ENCODE data around the gene DDX27. TPM values are rescaled to one million over a fixed set of nuclear protein-coding genes. Genes with fewer than 3 reads are reported as not detected.
"Not testable (repeated sequence)": the region's sequence is repeated elsewhere in the genome, so short reads cannot be mapped to it uniquely, and the experiment has no call there.

The DDX27 gene
- total RNA-seq, 4 donors from 2014 or later: 30.4 to 45.8 (median 38.2) TPM

DNA sequence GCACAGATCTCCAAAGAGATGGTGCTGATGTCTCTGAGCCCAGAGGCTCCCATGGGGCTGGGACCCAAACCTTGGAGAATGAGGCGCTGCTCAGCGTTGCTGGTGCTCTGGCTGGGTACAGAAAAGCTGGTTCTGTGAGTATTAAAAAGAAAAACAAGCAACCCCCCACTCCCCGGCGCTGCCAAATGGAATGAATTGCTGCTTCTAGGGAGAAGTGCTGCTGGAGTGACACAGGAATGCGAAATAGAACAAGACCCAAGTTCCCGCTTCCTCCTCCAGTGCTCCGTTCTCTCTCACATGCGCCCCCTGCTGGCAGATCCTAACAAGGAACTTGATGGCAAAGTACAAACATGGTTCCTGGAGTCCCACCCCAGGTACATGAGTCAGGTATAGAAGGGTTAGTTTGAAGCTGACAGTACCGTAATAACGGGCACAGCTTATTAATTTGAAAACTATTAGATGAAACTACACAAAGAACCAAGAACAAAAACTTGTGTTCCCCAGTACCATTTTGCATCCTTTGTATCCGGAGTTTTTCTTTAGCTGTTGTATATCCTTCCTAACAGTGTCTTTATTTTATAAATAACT, 2.1 kb upstream of the DDX27 start:
- H3K27ac ChIP-seq: peak overlapping the region in 2 of 3 donors; percentile 12 to 63

DNA sequence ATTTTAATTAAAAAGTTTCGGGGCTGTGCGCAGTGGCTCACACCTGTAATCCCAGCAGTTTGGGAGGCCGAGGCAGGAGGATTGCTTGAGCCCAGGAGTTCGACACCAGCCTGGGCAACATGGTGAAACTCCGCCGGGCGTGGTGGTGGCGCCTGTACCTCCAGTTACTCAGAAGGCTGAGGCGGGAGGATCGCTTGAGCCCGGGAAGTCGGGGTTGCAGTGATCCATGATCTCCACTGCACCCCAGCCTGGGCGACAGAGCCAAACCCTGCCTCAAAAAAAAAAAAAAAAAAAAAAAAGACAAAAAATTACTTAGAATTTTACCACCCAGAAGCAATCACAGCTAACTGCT, 501 bp upstream of the DDX27 start:
- Histone ChIP-seq H3K36me3 (peaks cover 15 to 21% of the 10 kb centered on the region in 2 donors), H3K27ac (peak overlapping the region; percentile 44 to 89 (median 83)), H3K4me1 (peaks cover 13 to 18% of the 10 kb centered on the region in 2 donors)
- intact Hi-C loops (cut with DNase I): loop anchor here (5.0 kb wide), 1 partner anchor 86 kb away; no protein-coding TSS in a partner anchor
- not testable (repeated sequence) for H3K27me3 ChIP-seq; H3K9me3 ChIP-seq; H3K4me3 ChIP-seq (replicated peaks in 1 of 3)
- 61 to 62% methylated on average over 13 of the region's 13 CpGs for WGBS, 2 donors
- DNase-seq: peak in 1 of 2 donors; percentile 40

More for the DNA sequence above, 2.1 kb upstream of the DDX27 start:
- WGBS, 2 donors: 11 to 16% methylated on average over 11 of the region's 11 CpGs
- Histone ChIP-seq H3K36me3 (peaks cover 3 to 5% of the 10 kb centered on the region in 2 donors), H3K9me3 (no peaks in the 10 kb centered on the region), H3K4me3 (replicated peaks in 1 of 3) (no peak overlapping the region), H3K27me3 (no peaks in the 10 kb centered on the region), H3K4me1 (peaks cover 13 to 19% of the 10 kb centered on the region in 2 donors)
- TF ChIP-seq, protein P1, sequence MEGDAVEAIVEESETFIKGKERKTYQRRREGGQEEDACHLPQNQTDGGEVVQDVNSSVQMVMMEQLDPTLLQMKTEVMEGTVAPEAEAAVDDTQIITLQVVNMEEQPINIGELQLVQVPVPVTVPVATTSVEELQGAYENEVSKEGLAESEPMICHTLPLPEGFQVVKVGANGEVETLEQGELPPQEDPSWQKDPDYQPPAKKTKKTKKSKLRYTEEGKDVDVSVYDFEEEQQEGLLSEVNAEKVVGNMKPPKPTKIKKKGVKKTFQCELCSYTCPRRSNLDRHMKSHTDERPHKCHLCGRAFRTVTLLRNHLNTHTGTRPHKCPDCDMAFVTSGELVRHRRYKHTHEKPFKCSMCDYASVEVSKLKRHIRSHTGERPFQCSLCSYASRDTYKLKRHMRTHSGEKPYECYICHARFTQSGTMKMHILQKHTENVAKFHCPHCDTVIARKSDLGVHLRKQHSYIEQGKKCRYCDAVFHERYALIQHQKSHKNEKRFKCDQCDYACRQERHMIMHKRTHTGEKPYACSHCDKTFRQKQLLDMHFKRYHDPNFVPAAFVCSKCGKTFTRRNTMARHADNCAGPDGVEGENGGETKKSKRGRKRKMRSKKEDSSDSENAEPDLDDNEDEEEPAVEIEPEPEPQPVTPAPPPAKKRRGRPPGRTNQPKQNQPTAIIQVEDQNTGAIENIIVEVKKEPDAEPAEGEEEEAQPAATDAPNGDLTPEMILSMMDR (IDR thresholded peaks at IDR 0.05): peak; percentile 75 to 94 (median 92)
- no peak for TF ChIP-seq POLR2A (IDR thresholded peaks at IDR 0.05)
- DNase-seq: peak; percentile 96 to 99
- intact Hi-C loops (cut with DNase I): loop anchor here (5.0 kb wide), 1 partner anchor 85 kb away; no protein-coding TSS in a partner anchor

DNA sequence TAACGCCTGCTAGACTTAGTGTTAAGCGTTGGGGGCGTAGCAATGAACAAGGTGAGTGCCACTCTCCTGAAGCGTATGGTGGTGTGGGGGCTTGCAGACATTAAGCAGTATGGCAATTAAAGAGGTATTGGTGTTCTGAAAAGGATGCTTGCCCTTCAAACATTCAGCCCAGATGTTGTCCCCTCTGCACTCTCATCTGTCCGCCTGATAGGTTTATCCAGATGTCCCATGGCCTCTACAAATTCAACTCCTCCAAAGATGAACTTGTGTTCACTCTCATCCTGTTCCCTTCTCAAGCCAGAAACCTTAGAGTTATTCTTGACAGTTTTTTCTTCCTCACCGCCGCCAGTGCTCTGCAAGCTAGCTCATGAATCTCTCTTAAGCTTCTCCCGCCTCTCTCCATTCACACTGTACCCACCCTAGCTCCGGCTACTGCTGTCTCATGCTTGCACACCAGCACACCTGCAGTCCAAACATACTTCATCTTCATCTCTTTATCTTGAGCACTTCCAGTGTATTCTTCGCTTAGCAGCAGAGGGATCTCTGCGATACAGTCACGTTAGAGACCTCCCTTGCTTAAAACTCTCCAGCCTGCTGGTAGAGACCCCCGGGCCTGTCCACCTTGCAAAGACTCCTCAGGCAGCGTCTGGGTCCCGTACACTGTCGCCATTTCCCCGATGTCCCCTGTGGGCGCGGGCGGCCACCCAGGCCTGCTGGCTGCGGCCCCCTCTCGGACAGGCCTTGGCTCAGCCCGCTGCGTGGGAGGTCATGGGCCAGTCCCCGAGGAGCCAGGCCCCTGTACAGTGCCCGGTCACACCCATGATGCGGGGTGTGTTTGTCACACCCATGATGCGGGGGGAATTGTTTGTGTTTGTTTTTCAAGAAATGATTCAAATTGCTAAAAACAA, 962 bp downstream of the DDX27 start:
- Histone ChIP-seq H3K9me3 (no peaks in the 10 kb centered on the region), H3K27ac (peak overlapping the region; percentile 6 to 89 (median 83)), H3K4me1 (peaks cover 13 to 18% of the 10 kb centered on the region in 2 donors), H3K36me3 (peaks cover 30 to 36% of the 10 kb centered on the region in 2 donors), H3K4me3 (replicated peaks in 1 of 3) (peak overlapping the region; percentile 37 to 74 (median 52)), H3K27me3 (no peaks in the 10 kb centered on the region)
- intact Hi-C loops (cut with DNase I): loop anchor here (5.0 kb wide), 1 partner anchor 88 kb away; no protein-coding TSS in a partner anchor
- no peak for TF ChIP-seq POLR2A (IDR thresholded peaks at IDR 0.05)
- TF ChIP-seq, protein P1 (IDR thresholded peaks at IDR 0.05): no peak
- WGBS, 2 donors: 68 to 71% methylated on average over 25 to 28 of the region's 28 CpGs
- DNase-seq: no peak

DNA sequence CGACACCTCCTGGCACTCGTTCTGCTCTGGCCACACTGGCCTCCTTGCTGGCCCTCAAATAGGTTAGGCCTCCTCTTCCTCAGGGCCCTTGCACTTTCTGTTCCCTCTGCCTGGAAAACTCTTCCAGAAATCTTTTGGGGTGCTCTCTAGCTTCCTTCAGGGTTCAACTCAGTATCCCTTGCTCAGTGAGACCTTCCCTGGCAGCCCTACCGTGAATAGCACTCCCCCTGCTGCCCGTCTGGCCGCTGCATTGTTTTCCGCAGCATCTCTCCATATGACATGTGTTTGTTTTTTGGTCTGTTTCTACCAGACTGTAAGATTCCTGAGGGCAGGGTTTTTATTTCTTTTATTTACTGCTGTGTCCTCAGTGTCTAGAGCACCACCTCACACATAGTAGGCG, 6.7 kb downstream of the DDX27 start:
- H3K9me3 ChIP-seq: no peaks in the 10 kb centered on the region
- 95 to 96% methylated on average over 7 of the region's 7 CpGs for WGBS, 2 donors
- no peak for DNase-seq
- no peaks in the 10 kb centered on the region for H3K27me3 ChIP-seq
- H3K4me3 ChIP-seq (replicated peaks in 1 of 3): no peak overlapping the region
- H3K4me1 ChIP-seq: no peaks in the 10 kb centered on the region
- H3K27ac ChIP-seq: no peak overlapping the region
- no peak for TF ChIP-seq POLR2A (IDR thresholded peaks at IDR 0.05)
- TF ChIP-seq, protein P1 (IDR thresholded peaks at IDR 0.05): no peak
- peaks cover 68 to 80% of the 10 kb centered on the region in 2 donors for H3K36me3 ChIP-seq
- intact Hi-C loops (cut with DNase I): no loop called here

DNA sequence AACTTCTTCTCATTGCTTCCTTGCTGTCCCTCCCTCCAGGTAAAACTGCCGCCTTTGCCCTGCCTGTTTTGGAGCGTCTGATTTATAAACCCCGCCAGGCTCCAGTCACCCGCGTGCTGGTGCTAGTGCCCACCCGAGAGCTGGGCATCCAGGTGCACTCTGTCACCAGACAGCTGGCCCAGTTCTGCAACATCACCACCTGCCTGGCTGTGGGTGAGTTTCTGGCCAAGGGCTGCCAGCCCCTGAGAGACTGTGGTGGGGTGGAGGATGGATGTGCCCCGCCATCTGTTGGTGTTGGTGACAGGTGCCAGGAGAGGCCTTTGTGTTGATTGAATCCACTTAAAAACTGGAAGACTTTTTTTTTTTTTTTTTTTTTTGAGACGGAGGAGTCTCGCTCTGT, 9.5 kb downstream of the DDX27 start:
- Histone ChIP-seq H3K4me3 (replicated peaks in 1 of 3) (no peak overlapping the region), H3K9me3 (no peaks in the 10 kb centered on the region), H3K36me3 (peaks cover 70 to 86% of the 10 kb centered on the region in 2 donors), H3K27ac (peak overlapping the region in 1 of 3 donors; percentile 47), H3K4me1 (no peaks in the 10 kb centered on the region), H3K27me3 (no peaks in the 10 kb centered on the region)
- TF ChIP-seq, protein P1 (IDR thresholded peaks at IDR 0.05): peak in 1 of 6 experiments; percentile 11
- TF ChIP-seq POLR2A (IDR thresholded peaks at IDR 0.05): no peak
- 75 to 87% methylated on average over 9 of the region's 9 CpGs for WGBS, 2 donors
- intact Hi-C loops (cut with DNase I): no loop called here
- peak; percentile 44 to 72 for DNase-seq
